Adrenal gland (tissue), 5 donors: Measurements from ENCODE around the gene PIP4K2B.

Source experiments
- CTCF ChIP-seq, 6 experiments: fragments of 450-650 bp in 4 of 6; fragments of 200-600 bp in 2 of 6; sonication (generic) in 1 of 6; IDR thresholded peaks; 1 replicate in 5 of 6; 2 replicates in 1 of 6; pipeline versions ENCODE4 v1.5.1 to v1.8.0; 2016 to 2021; ENCODE audit warnings: antibody characterized with exemption in 6 of 6, mild to moderate bottlenecking in 2 of 6, moderate library complexity in 1 of 6
- POLR2A ChIP-seq, 2 donors: fragments of 450-650 bp; IDR thresholded peaks; one replicate each; pipeline ENCODE4 v1.6.1; 2017; ENCODE audit warnings: antibody characterized with exemption in 2 of 2, mild to moderate bottlenecking in 2 of 2, moderate library complexity in 1 of 2
- donor health status: DM: no; HTN: no; CAD: no.

- TF ChIP-seq CTCF (IDR thresholded peaks at IDR 0.05) (no peak), POLR2A (IDR thresholded peaks at IDR 0.05) (peak; percentile 12 to 25)
Measured at GRCh38 chr17:38748149-38748891, 51.0 kb downstream of the PIP4K2B start, which contains the start of gene PCGF2.
